Right lung (tissue), 5 donors: ENCODE data around the gene GSTM1. TPM values are rescaled to one million over a fixed set of nuclear protein-coding genes. Genes with fewer than 3 reads are reported as not detected.
"Not testable (repeated sequence)": the region's sequence is repeated elsewhere in the genome, so short reads cannot be mapped to it uniquely, and the experiment has no call there.

Experiments used
- DNase-seq, 2 donors: peaks; one replicate each; pipeline ENCODE4 v3.0.0-alpha.2; 2013
- polyA plus RNA-seq, 5 donors: library from polyadenylated mRNA; unstranded; fragments of 120-200 nt; gene quantifications; one replicate each; pipeline versions ENCODE4 v1.2.1 to v1.2.3, GENCODE V29; 2013; ENCODE audit warnings: inconsistent platforms in 1 of 5, low replicate concordance in 1 of 5; ENCODE audit not compliant: insufficient read length in 5 of 5, insufficient read depth in 1 of 5

GSTM1 gene
- polyA plus RNA-seq, 5 donors, result 1.5 to 172 (median 97.9) TPM

- DNase-seq, result not testable (repeated sequence)
Observed at GRCh38 chr1:109694400-109694799, 6.8 kb downstream of the GSTM1 start.

- DNase-seq, result not testable (repeated sequence)
Observed at GRCh38 chr1:109695138-109695537, 7.5 kb downstream of the GSTM1 start.

GRCh38 chr1:109697066-109697465, 9.4 kb downstream of the GSTM1 start:
- no peak for DNase-seq

- not testable (repeated sequence) for DNase-seq
Observed at GRCh38 chr1:109697861-109698260, 10.2 kb downstream of the GSTM1 start.

GRCh38 chr1:109702940-109703339, 15.3 kb downstream of the GSTM1 start:
- DNase-seq, result not testable (repeated sequence)

GRCh38 chr1:109704173-109704572, 16.6 kb downstream of the GSTM1 start:
- DNase-seq, result no peak

GRCh38 chr1:109705411-109705810, 17.8 kb downstream of the GSTM1 start:
- no peak for DNase-seq

GRCh38 chr1:109708949-109709348, 21.3 kb downstream of the GSTM1 start:
- DNase-seq, result not testable (repeated sequence)

- DNase-seq, result not testable (repeated sequence)
Observed at GRCh38 chr1:109709822-109710221, 22.2 kb downstream of the GSTM1 start.

- DNase-seq, result peak; percentile 47 to 56
Observed at GRCh38 chr1:109711593-109712320, 24.1 kb downstream of the GSTM1 start, which contains the start of gene GSTM5. Gene GSTM5, plus strand, starts transcription at chr1:109712251. Its CDS starts 62 bp downstream, at chr1:109712313.

- DNase-seq, result no peak
Observed at GRCh38 chr1:109712321-109712864, 24.8 kb downstream of the GSTM1 start.

- DNase-seq, result no peak
Observed at GRCh38 chr1:109713636-109714035, 26.0 kb downstream of the GSTM1 start.

GRCh38 chr1:109714661-109715372, 27.2 kb downstream of the GSTM1 start:
- DNase-seq, result no peak

- peak in 1 of 2 donors; percentile 25 for DNase-seq
Observed at GRCh38 chr1:109716121-109716520, 28.5 kb downstream of the GSTM1 start.

GRCh38 chr1:109716570-109717090, 29.0 kb downstream of the GSTM1 start:
- DNase-seq, result no peak

GRCh38 chr1:109717729-109718128, 30.1 kb downstream of the GSTM1 start:
- DNase-seq, result no peak

GRCh38 chr1:109718495-109718894, 30.9 kb downstream of the GSTM1 start:
- no peak for DNase-seq

GRCh38 chr1:109719337-109719837, 31.8 kb downstream of the GSTM1 start:
- no peak for DNase-seq

GRCh38 chr1:109721042-109721441, 33.4 kb downstream of the GSTM1 start:
- DNase-seq, result no peak

GRCh38 chr1:109721971-109722370, 34.4 kb downstream of the GSTM1 start:
- no peak for DNase-seq

GRCh38 chr1:109722908-109723691, 35.5 kb downstream of the GSTM1 start:
- no peak for DNase-seq
